Sciatic nerve (tissue), 2 donors: ENCODE measurements around the gene TPSAB1. TPM values are rescaled to one million over a fixed set of nuclear protein-coding genes. Genes with fewer than 3 reads are reported as not detected.
"Not testable (repeated sequence)": the region's sequence is repeated elsewhere in the genome, so short reads cannot be mapped to it uniquely, and the experiment has no call there.

ENCODE experiments used
- ATAC-seq: fragments of 200-7000 bp; cut with Tn5 transposase; one replicate; pipeline ENCODE4 v1.9.1; 2020; ENCODE audit warnings: mild to moderate bottlenecking, moderate library complexity
- DNase-seq: peaks from one replicate; pipeline ENCODE4 v3.0.0-alpha.2; 2020; ENCODE audit warnings: low spot score
- intact Hi-C: fragments of 100-400 bp; cut with DNase I; formaldehyde crosslinking; loops from one replicate; pipeline ENCODE4 v1.14.2; 2022
- total RNA-seq: library from RNA; stranded (reverse); fragmentation: NEBNext Ultra II Directional; extraction: Animal tissue kit (Norgen Biotek cat#: 25700); gene quantifications from one replicate; pipeline ENCODE4 v1.2.1, GENCODE V29; 2021
- donor health status: DM: no; HTN: no; CAD: no.
- donor health status: DM: no; HTN: no; CAD: no.

TPSAB1 gene
- total RNA-seq, 1 donor from 2014 or later: 11.5 TPM

- ATAC-seq: no peak
- no peak for DNase-seq
- intact Hi-C loops: no loop called here
Measured at GRCh38 chr16:1260101-1260680, 19.7 kb downstream of the TPSAB1 start.

- no peak for ATAC-seq
- no peak for DNase-seq
- intact Hi-C loops: no loop called here
Measured at GRCh38 chr16:1261131-1261892, 20.8 kb downstream of the TPSAB1 start.

- DNase-seq (no peak), ATAC-seq (no peak)
- intact Hi-C loops: no loop called here
Measured at GRCh38 chr16:1262210-1262845, 21.8 kb downstream of the TPSAB1 start.

DNA sequence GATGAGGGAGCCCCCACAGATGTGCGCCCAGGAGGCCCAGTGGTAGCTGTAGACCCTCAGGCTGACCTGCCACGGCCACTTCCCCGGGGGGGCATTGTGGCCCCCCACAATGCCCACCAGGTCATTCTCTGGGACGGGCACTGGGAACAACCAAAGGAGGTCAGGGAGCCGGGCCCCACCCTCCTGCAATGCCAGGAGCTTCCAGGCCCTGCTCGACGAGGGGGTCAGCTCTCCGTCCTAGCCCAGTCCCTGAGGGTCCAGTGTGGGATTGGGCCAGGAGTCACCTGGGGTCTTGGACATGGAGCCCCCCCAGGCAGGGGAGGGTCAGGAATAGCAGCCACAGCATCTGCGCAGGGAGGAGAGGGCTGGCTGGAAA is 22.3 kb downstream of the TPSAB1 start:
- DNase-seq (no peak), ATAC-seq (no peak)
- intact Hi-C loops: no loop called here

- intact Hi-C loops: no loop called here
- ATAC-seq (no peak), DNase-seq (no peak)
Measured at GRCh38 chr16:1263591-1264344, 23.3 kb downstream of the TPSAB1 start.

- no peak for ATAC-seq
- no peak for DNase-seq
- intact Hi-C loops: no loop called here
Measured at GRCh38 chr16:1264345-1265089, 24.0 kb downstream of the TPSAB1 start.

- intact Hi-C loops: no loop called here
- DNase-seq (no peak), ATAC-seq (no peak)
Measured at GRCh38 chr16:1265090-1265630, 24.7 kb downstream of the TPSAB1 start.

DNA sequence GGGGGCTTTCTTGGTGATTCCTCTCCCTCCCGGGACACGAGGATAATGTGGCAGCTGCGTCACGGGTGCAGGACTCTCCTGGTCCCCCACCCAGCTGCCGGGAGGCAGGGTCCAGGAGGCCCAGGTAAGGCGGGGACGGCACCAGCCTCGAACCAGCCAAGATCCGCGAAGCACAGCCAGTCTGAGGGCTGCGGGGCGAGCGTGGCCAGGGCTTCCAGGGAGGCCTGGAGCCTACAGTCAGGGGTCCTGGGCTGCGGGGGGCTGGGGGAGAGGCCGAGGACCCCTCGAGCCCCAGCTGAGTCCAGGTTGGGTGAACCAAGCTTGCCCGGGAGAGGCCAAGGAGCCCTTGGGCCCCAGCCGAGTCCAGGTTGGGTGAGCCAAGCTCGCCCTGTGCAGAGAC is 25.3 kb downstream of the TPSAB1 start:
- no peak for ATAC-seq
- DNase-seq: no peak
- intact Hi-C loops: no loop called here

- intact Hi-C loops, ATAC-seq, DNase-seq: not testable (repeated sequence)
Measured at GRCh38 chr16:1269418-1269817, 28.9 kb downstream of the TPSAB1 start.

DNA sequence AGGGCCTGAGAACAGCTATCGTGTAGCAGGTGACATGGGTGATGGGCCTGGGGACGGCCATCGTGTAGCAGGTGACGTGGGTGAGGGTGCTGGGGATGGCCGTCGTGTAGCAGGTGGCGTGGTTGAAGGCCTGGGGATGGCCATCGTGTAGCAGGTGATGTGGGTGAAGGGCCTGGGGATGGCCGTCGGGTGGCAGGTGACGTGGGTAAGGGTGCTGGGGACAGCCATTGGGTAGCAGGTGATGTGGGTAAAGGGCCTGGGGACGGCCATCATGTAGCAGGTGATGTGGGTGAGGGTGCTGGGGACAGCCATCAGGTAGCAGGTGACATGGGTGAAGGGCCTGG is 30.8 kb downstream of the TPSAB1 start:
- no peak for DNase-seq
- intact Hi-C loops: no loop called here
- no peak for ATAC-seq

GRCh38 chr16:1271724-1272413 is 31.4 kb downstream of the TPSAB1 start:
- ATAC-seq: peak; percentile 51
- intact Hi-C loops, DNase-seq: not testable (repeated sequence)

GRCh38 chr16:1272453-1273198 is 32.1 kb downstream of the TPSAB1 start:
- intact Hi-C loops: no loop called here
- DNase-seq (no peak), ATAC-seq (no peak)

DNA sequence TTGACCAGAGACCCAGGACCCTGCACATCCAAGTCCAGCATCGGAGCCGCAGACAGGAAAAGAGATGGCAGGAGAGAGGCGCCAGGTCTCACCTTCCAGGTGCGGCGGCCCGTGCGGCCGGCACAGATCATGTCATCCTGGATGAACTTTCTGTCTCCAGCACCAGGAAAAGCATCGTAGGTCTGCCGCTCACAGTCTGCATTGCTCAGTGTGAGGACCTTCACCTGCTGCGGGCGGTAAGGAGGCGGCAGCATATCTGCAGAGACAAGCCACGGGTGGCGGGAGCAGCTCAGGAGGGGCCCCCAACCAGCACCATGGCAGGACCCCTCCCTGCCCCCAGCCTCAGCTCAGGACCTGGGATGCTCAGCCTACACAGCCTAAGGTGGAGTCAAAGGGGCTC is 33.3 kb downstream of the TPSAB1 start:
- intact Hi-C loops: no loop called here
- DNase-seq: no peak
- no peak for ATAC-seq

GRCh38 chr16:1274767-1275166 is 34.3 kb downstream of the TPSAB1 start:
- no peak for ATAC-seq
- intact Hi-C loops: no loop called here
- DNase-seq: no peak

DNA sequence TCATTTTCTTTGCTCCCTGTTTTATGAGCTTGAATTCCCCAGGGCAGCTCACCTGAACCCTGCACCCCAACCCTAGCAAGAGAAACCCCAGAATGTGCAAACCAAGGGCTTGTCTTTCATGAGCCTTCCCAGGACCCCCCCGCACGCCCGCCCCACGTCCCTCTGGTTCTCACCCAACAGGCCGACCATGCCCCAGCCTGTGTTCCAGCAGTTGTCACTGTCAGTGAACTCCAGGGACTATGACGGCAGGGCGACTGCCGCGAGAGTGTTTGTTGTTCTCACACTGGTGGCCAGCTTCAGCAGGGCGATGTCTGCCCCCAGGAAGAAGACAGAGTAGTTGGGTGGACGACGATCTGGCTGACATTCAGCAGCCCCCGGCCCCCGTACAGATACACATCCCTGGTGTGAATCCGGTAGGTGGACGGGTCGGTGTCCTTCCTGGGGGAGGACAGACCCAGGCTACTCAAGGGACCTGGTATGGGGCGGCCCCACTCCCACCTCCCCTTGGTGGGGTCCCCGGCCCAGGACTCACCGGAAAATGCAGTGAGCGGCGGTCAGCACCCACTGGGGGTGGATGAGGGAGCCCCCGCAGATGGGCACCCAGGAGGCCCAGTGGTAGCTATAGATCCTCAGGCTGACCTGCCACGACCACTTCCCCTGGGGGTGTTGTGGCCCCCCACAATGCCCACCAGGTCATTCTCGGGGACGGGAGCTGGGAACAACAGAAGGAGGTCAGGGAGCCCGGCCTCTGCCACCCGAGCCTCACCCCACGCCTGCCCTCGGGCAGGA is 35.5 kb downstream of the TPSAB1 start:
- ATAC-seq (no peak), DNase-seq (no peak)
- intact Hi-C loops: no loop called here

- intact Hi-C loops: no loop called here
- no peak for ATAC-seq
- DNase-seq: no peak
Measured at GRCh38 chr16:1276580-1276878, 36.0 kb downstream of the TPSAB1 start.

- no peak for ATAC-seq
- intact Hi-C loops: no loop called here
- no peak for DNase-seq
Measured at GRCh38 chr16:1277151-1277598, 36.7 kb downstream of the TPSAB1 start.
